HFF-Myc (cell line): Measurements from ENCODE around the gene MAP7D1.
A peak's percentile ranks its signal among the peaks of the same experiment; 100 is the strongest.

ENCODE experiments used
- DNase-seq: peaks from one replicate; pipeline ENCODE4 v3.0.0-alpha.2; 2011; ENCODE audit warnings: low read depth; ENCODE audit errors: extremely low read depth
- H3K4me3 ChIP-seq: replicated peaks from 2 replicates; pipeline ENCODE4 v1.5.1; 2011; ENCODE audit warnings: low read depth, mild to moderate bottlenecking, control low read depth, low read length
- CTCF ChIP-seq: IDR thresholded peaks from 2 replicates; pipeline ENCODE4 v1.5.1; 2012; ENCODE audit warnings: mild to moderate bottlenecking, low read depth, low read length, control low read depth; ENCODE audit errors: missing control alignments

The MAP7D1 gene

GRCh38 chr1:36139521-36139920, 16.4 kb upstream of the MAP7D1 start:
- H3K4me3 ChIP-seq: no peak overlapping the region
- no peak for DNase-seq
- no peak for TF ChIP-seq CTCF

DNA sequence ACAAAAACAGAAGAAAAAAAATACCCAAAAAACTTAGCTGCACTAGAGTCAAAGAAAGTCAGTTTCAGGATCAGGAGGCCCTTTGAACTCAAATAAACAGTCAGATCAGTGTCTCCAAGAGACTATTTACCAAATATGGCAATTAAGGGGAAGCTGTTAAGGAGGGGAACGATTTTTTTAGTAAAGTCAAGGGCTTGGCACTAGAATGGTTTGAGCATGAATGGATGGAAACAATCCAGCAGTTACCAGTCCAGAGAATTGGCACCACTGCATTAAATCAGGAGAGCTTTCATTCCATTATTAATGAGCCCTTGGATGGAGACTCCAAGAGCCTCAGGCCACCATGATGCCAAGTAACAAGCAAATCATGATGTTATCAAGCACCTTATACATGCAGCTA, 13.8 kb upstream of the MAP7D1 start:
- DNase-seq: no peak

DNA sequence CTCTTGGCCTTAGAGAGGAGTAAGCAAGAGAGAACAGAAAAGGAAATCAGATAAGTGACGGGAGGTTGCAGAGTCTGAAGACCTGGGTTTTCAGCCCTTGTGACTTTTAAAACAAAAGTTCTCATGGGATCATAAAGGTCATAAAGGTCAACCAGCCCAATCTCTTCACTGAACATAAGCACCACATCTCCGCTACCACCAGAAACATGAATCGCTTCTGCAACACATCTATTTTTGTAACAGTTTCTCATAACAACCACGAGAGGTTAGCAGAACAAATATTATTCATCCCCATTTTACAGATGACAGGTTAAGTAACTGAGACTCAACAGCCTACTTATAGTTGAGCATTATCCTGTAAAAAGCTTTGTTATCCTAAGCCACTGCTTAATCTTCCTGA, 12.5 kb upstream of the MAP7D1 start:
- H3K4me3 ChIP-seq: no peak overlapping the region
- DNase-seq: no peak
- TF ChIP-seq CTCF: no peak

More for the DNA sequence above, 13.8 kb upstream of the MAP7D1 start:
- no peak overlapping the region for H3K4me3 ChIP-seq
- no peak for TF ChIP-seq CTCF

DNA sequence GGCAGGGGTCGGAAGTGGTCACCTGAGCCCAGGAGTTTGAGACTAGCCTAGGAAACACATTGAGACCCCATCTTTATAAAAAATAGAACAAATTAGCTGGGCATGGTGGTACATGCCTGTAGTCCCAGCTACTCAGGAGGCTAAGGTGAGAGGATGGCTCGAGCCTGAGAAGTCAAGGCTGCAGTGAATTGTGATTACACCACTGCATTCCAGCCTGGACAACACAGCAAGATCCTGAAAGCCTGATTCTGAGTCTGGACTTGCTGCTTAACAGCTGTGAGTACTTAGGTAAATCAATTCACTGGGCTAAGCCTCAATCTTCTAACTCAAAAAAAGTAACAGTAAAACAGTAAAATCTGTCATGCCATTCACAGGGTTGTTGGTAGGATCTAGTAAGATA, 11.5 kb upstream of the MAP7D1 start:
- no peak for DNase-seq
- no peak overlapping the region for H3K4me3 ChIP-seq
- no peak for TF ChIP-seq CTCF

DNA sequence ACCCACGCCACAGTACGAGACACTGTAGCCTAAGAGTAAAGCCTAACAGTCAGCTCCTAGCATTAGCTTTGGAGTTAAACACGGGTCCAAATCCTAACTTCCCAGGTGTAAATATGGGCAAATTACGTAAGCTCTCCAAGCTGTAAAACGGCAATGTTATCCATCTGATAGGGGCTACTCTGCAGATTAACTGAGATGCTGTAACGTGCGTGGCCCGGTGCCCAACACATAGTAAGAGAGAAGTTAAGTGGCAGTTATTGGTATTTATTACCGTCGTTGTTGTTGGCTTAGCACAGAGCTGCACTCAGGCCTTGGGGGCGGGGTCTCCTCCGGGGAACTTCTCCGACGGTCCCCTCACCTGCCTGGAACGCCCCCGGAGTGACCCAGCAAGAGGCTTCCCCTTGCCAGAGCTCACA, 7.1 kb upstream of the MAP7D1 start:
- no peak for TF ChIP-seq CTCF
- H3K4me3 ChIP-seq: peak overlapping the region; percentile 89
- no peak for DNase-seq

GRCh38 chr1:36149237-36149972, 6.6 kb upstream of the MAP7D1 start, which contains the start of gene TRAPPC3:
Gene TRAPPC3, minus strand, starts transcription at chr1:36149486. Its CDS starts 108 bp downstream, at chr1:36149378.
- H3K4me3 ChIP-seq: peak within 1 kb of the TSS; percentile 89
- peak; percentile 99 for TF ChIP-seq CTCF
- DNase-seq: peak; percentile 98

DNA sequence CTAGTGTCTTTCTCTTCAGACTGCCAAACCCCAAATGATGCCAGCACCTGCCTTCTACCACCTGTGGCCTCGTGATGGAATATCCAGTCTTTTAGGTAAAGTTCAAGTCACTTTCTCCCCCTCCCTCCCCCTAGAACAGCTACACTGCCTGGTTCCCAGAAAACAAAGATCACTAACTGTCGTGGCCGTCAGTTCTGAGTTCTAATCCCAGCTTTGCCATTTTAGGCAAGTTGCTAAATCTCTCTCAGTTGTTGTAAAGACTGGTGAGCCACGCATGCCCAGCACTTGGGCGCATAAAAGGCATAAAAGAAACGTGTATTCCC, 6.0 kb upstream of the MAP7D1 start:
- TF ChIP-seq CTCF: no peak
- DNase-seq: no peak
- H3K4me3 ChIP-seq: peak overlapping the region; percentile 26; the same call in 1 of the 2 replicates
